ENCODE measurements around the gene PALM3. TPM values are rescaled to one million over a fixed set of nuclear protein-coding genes. Genes with fewer than 3 reads are reported as not detected.

PALM3 gene
- total RNA-seq, 1 experiment from 2014 or later: 21.8 TPM

DNA sequence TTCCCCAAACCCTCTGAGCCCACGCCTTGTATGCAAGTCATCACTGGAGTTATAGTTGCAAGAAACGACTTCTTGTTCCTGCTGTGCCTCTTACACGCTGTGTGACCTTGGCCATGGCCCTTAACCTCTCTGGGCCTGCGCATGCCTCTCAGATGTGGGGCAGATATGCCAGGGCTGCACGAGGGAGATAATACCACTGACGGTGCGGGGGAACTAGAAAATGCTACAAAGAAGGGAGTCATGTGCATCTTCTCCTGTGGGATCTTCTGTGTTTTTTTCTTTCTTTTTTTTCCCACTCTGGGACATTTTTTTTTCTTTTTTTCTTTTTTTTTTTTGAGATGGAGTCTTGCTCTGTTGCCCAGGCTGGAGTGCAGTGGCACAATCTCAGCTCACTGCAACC is 33.0 kb upstream of the PALM3 start:
- Histone ChIP-seq H3K9me3 (ENCODE audit: low read depth, low read length, poor library complexity, severe bottlenecking) (peaks cover 8% of the 10 kb centered on the region), H3K4me1 (ENCODE audit: insufficient read depth, low read length, poor library complexity, severe bottlenecking) (no peaks in the 10 kb centered on the region), H3K27ac (ENCODE audit: low read depth, low read length, poor library complexity, severe bottlenecking) (no peak overlapping the region), H3K4me3 (ENCODE audit: low read depth, low read length, poor library complexity, severe bottlenecking) (no peak overlapping the region), H3K36me3 (ENCODE audit: insufficient read depth, low read length, poor library complexity, severe bottlenecking) (peaks cover 4% of the 10 kb centered on the region), H3K27me3 (replicated peaks; ENCODE audit: insufficient read depth, low read depth, low read length, poor library complexity) (no peaks in the 10 kb centered on the region)
- DNase-seq (ENCODE audit: low spot score): no peak
- intact Hi-C loops (cut with micrococcal nuclease; ENCODE audit: unreplicated experiment): no loop called here
- BruUV-seq (replicated peaks): no TSS peak
- ChIA-PET POLR2A (ENCODE audit: low non-redundant PET) (no interaction called here), CTCF (no interaction called here)
- no peak for TF ChIP-seq EZH2 (IDR thresholded peaks at IDR 0.05; ENCODE audit: borderline replicate concordance, low read depth, low read length, poor library complexity, severe bottlenecking)
- TF ChIP-seq, protein P1, sequence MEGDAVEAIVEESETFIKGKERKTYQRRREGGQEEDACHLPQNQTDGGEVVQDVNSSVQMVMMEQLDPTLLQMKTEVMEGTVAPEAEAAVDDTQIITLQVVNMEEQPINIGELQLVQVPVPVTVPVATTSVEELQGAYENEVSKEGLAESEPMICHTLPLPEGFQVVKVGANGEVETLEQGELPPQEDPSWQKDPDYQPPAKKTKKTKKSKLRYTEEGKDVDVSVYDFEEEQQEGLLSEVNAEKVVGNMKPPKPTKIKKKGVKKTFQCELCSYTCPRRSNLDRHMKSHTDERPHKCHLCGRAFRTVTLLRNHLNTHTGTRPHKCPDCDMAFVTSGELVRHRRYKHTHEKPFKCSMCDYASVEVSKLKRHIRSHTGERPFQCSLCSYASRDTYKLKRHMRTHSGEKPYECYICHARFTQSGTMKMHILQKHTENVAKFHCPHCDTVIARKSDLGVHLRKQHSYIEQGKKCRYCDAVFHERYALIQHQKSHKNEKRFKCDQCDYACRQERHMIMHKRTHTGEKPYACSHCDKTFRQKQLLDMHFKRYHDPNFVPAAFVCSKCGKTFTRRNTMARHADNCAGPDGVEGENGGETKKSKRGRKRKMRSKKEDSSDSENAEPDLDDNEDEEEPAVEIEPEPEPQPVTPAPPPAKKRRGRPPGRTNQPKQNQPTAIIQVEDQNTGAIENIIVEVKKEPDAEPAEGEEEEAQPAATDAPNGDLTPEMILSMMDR (conservative IDR thresholded peaks at IDR 0.05; ENCODE audit: low read depth, low read length): no peak

DNA sequence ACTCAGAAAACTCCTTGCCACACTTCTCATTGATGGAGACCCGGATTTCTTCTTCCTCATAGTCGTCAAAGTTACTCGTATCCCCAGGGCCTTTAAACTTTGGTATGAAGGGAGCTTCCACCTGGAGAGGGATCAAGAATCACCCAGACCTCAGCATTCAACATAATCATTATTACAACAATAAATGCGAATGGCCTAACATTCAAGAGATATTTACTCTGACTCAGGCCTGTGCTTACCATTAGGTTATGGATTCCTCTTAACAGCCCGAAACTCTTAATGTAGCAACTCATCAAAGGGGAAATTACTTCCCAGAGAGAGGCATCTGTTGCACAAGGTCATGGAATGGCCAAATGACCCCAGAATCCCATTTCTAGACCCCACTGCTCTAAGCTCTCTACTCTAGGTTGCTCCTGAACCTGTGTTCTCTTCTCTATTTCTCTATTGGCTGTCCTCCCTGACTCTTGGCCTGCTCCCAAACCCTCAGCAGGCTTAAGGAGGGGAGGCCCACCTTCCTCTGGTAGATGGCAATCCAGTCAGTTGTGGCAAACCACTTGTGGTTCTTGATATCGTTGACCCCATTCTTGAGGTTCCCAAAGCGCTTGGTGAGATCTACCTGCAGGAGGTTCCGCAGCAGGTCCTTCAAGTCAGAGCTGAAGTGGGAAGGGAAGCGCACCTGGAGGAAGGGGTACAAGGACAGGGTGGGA is 31.4 kb upstream of the PALM3 start:
- no peak overlapping the region for H3K27ac ChIP-seq (ENCODE audit: low read depth, low read length, poor library complexity, severe bottlenecking)
- BruUV-seq (replicated peaks): no TSS peak
- no peak for TF ChIP-seq EZH2 (IDR thresholded peaks at IDR 0.05; ENCODE audit: borderline replicate concordance, low read depth, low read length, poor library complexity, severe bottlenecking)
- TF ChIP-seq, protein P1 (conservative IDR thresholded peaks at IDR 0.05; ENCODE audit: low read depth, low read length): no peak
- DNase-seq (ENCODE audit: low spot score): no peak
- H3K4me3 ChIP-seq (ENCODE audit: low read depth, low read length, poor library complexity, severe bottlenecking): no peak overlapping the region
- peaks cover 13% of the 10 kb centered on the region for H3K36me3 ChIP-seq (ENCODE audit: insufficient read depth, low read length, poor library complexity, severe bottlenecking)
- CTCF ChIA-PET: no interaction called here
- no peaks in the 10 kb centered on the region for H3K27me3 ChIP-seq (replicated peaks; ENCODE audit: insufficient read depth, low read depth, low read length, poor library complexity)
- no peaks in the 10 kb centered on the region for H3K4me1 ChIP-seq (ENCODE audit: insufficient read depth, low read length, poor library complexity, severe bottlenecking)
- intact Hi-C loops (cut with micrococcal nuclease; ENCODE audit: unreplicated experiment): no loop called here
- peaks cover 8% of the 10 kb centered on the region for H3K9me3 ChIP-seq (ENCODE audit: low read depth, low read length, poor library complexity, severe bottlenecking)
- POLR2A ChIA-PET (ENCODE audit: low non-redundant PET): no interaction called here

DNA sequence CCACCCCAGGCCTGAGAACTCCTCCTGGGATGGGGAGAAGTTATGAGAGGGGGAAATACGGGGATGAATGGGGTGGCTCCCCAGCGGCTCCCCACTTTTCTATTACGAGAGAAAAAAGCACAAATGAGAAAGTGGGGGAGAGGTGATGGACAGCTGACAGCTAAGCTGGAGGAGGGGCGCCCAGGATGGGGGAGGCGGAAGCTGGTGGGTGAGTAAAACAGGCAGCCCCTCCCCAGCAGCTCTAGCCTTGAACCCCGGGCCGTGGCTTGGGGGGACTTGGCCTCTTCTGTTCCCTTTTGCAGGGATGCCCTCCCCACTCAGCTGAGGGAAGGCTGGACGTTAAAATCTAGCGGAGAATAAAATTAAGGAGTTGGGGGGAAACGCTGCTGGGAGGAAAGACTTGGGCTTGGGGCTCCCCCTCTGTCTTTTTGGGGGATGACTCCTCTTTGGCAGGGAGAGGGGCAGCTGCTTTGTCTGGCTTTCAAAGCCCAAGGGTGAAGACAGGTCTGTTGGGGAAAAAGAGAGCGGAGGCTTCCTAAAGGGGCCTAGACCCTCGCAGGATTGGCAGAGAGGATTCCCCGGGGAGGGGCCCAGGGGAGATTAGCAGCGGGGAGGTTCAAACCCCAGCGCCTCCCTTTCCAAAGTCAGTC is 30.1 kb upstream of the PALM3 start:
- H3K9me3 ChIP-seq (ENCODE audit: low read depth, low read length, poor library complexity, severe bottlenecking): peaks cover 8% of the 10 kb centered on the region
- TF ChIP-seq EZH2 (IDR thresholded peaks at IDR 0.05; ENCODE audit: borderline replicate concordance, low read depth, low read length, poor library complexity, severe bottlenecking): no peak
- TF ChIP-seq, protein P1 (conservative IDR thresholded peaks at IDR 0.05; ENCODE audit: low read depth, low read length): no peak
- ChIA-PET POLR2A (ENCODE audit: low non-redundant PET) (no interaction called here), CTCF (interaction anchor here (0.7 kb wide), 1 partner anchor 1339 kb away, joined by 3 read pairs; no protein-coding TSS in a partner anchor)
- peaks cover 12% of the 10 kb centered on the region for H3K36me3 ChIP-seq (ENCODE audit: insufficient read depth, low read length, poor library complexity, severe bottlenecking)
- no peaks in the 10 kb centered on the region for H3K4me1 ChIP-seq (ENCODE audit: insufficient read depth, low read length, poor library complexity, severe bottlenecking)
- H3K27me3 ChIP-seq (replicated peaks; ENCODE audit: insufficient read depth, low read depth, low read length, poor library complexity): no peaks in the 10 kb centered on the region
- BruUV-seq (replicated peaks): TSS peak; percentile 66
- intact Hi-C loops (cut with micrococcal nuclease; ENCODE audit: unreplicated experiment): no loop called here
- DNase-seq (ENCODE audit: low spot score): peak; percentile 50
- peak overlapping the region; percentile 90 for H3K27ac ChIP-seq (ENCODE audit: low read depth, low read length, poor library complexity, severe bottlenecking)
- peak overlapping the region; percentile 84 for H3K4me3 ChIP-seq (ENCODE audit: low read depth, low read length, poor library complexity, severe bottlenecking)
